Upper lobe of right lung (tissue), 1 donor: ENCODE results near the gene NEDD4L. TPM values are rescaled to one million over a fixed set of nuclear protein-coding genes. Genes with fewer than 3 reads are reported as not detected.

Experiments
- ATAC-seq: fragments of 200-7000 bp; cut with Tn5 transposase; one replicate; pipeline ENCODE4 v1.9.1; 2020; ENCODE audit warnings: mild to moderate bottlenecking, moderate library complexity
- DNase-seq: peaks from one replicate; pipeline ENCODE4 v3.0.0-alpha.2; 2020
- H3K27ac ChIP-seq: fragments of 200-600 bp; one replicate; pipeline ENCODE4 v1.8.0; 2022
- H3K27me3 ChIP-seq: fragments of 200-600 bp; one replicate; pipeline ENCODE4 v1.8.0; 2022; ENCODE audit warnings: mild to moderate bottlenecking
- H3K36me3 ChIP-seq: fragments of 200-600 bp; one replicate; pipeline ENCODE4 v1.8.0; 2022
- H3K4me1 ChIP-seq: fragments of 200-600 bp; one replicate; pipeline ENCODE4 v1.8.0; 2022
- H3K4me3 ChIP-seq: fragments of 200-600 bp; one replicate; pipeline ENCODE4 v1.8.0; 2022; ENCODE audit warnings: mild to moderate bottlenecking
- H3K9me3 ChIP-seq: fragments of 200-600 bp; one replicate; pipeline ENCODE4 v1.8.0; 2022
- CTCF ChIP-seq: fragments of 200-600 bp; IDR thresholded peaks from one replicate; pipeline ENCODE4 v1.8.0; 2022; ENCODE audit warnings: antibody characterized with exemption
- intact Hi-C: fragments of 100-400 bp; cut with DNase I; formaldehyde crosslinking; loops from one replicate; pipeline ENCODE4 v1.11.0; 2022
- total RNA-seq: library from RNA; stranded (reverse); fragmentation: NEBNext Ultra II Directional; extraction: Animal tissue kit (Norgen Biotek cat#: 25700); gene quantifications from one replicate; pipeline ENCODE4 v1.2.1, GENCODE V29; 2021
- donor health status: DM: no; HTN: yes; CAD: no; lungs with severe emphysema.

The NEDD4L gene
- total RNA-seq, 1 donor from 2014 or later: 192 TPM

- H3K4me1 ChIP-seq: peaks cover 9% of the 10 kb centered on the region
- DNase-seq: no peak
- ATAC-seq: no peak
- no peaks in the 10 kb centered on the region for H3K36me3 ChIP-seq
- H3K4me3 ChIP-seq: no peak overlapping the region
- no peak for TF ChIP-seq CTCF
- intact Hi-C loops: no loop called here
- H3K27me3 ChIP-seq: no peaks in the 10 kb centered on the region
- no peak overlapping the region for H3K27ac ChIP-seq
- H3K9me3 ChIP-seq: no peaks in the 10 kb centered on the region
Observed at GRCh38 chr18:58337285-58337684, 293.3 kb downstream of the NEDD4L start.

GRCh38 chr18:58337686-58338085 lies 293.7 kb downstream of the NEDD4L start:
- no peak overlapping the region for H3K27ac ChIP-seq
- TF ChIP-seq CTCF: no peak
- H3K9me3 ChIP-seq: no peaks in the 10 kb centered on the region
- H3K4me3 ChIP-seq: no peak overlapping the region
- H3K36me3 ChIP-seq: no peaks in the 10 kb centered on the region
- no peaks in the 10 kb centered on the region for H3K27me3 ChIP-seq
- intact Hi-C loops: no loop called here
- DNase-seq (no peak), ATAC-seq (no peak)
- peaks cover 9% of the 10 kb centered on the region for H3K4me1 ChIP-seq

- Histone ChIP-seq H3K4me1 (peaks cover 9% of the 10 kb centered on the region), H3K27me3 (no peaks in the 10 kb centered on the region), H3K4me3 (no peak overlapping the region), H3K27ac (no peak overlapping the region), H3K36me3 (peaks cover 4% of the 10 kb centered on the region), H3K9me3 (no peaks in the 10 kb centered on the region)
- DNase-seq (no peak), ATAC-seq (no peak)
- intact Hi-C loops: no loop called here
- TF ChIP-seq CTCF: no peak
Observed at GRCh38 chr18:58338141-58338540, 294.1 kb downstream of the NEDD4L start.

- TF ChIP-seq CTCF: no peak
- ATAC-seq (peak; percentile 49), DNase-seq (no peak)
- Histone ChIP-seq H3K27me3 (no peaks in the 10 kb centered on the region), H3K9me3 (no peaks in the 10 kb centered on the region), H3K27ac (no peak overlapping the region), H3K4me3 (no peak overlapping the region), H3K4me1 (peaks cover 9% of the 10 kb centered on the region), H3K36me3 (peaks cover 13% of the 10 kb centered on the region)
- intact Hi-C loops: no loop called here
Observed at GRCh38 chr18:58338961-58339592, 295.1 kb downstream of the NEDD4L start.

GRCh38 chr18:58339890-58340289 lies 295.9 kb downstream of the NEDD4L start:
- DNase-seq (no peak), ATAC-seq (no peak)
- no peak overlapping the region for H3K4me3 ChIP-seq
- no peaks in the 10 kb centered on the region for H3K9me3 ChIP-seq
- TF ChIP-seq CTCF: no peak
- H3K27ac ChIP-seq: no peak overlapping the region
- no peaks in the 10 kb centered on the region for H3K27me3 ChIP-seq
- H3K36me3 ChIP-seq: peaks cover 13% of the 10 kb centered on the region
- peaks cover 9% of the 10 kb centered on the region for H3K4me1 ChIP-seq
- intact Hi-C loops: no loop called here

GRCh38 chr18:58341916-58342315 lies 297.9 kb downstream of the NEDD4L start:
- Histone ChIP-seq H3K4me1 (peaks cover 9% of the 10 kb centered on the region), H3K36me3 (peaks cover 13% of the 10 kb centered on the region), H3K4me3 (no peak overlapping the region), H3K27ac (no peak overlapping the region), H3K9me3 (no peaks in the 10 kb centered on the region), H3K27me3 (no peaks in the 10 kb centered on the region)
- ATAC-seq (peak; percentile 19), DNase-seq (no peak)
- intact Hi-C loops: no loop called here
- TF ChIP-seq CTCF: no peak
